ENCODE results near the gene MED23.

GRCh38 chr6:131640100-131640499, 12.1 kb upstream of the MED23 start:
- TF ChIP-seq, protein P1, sequence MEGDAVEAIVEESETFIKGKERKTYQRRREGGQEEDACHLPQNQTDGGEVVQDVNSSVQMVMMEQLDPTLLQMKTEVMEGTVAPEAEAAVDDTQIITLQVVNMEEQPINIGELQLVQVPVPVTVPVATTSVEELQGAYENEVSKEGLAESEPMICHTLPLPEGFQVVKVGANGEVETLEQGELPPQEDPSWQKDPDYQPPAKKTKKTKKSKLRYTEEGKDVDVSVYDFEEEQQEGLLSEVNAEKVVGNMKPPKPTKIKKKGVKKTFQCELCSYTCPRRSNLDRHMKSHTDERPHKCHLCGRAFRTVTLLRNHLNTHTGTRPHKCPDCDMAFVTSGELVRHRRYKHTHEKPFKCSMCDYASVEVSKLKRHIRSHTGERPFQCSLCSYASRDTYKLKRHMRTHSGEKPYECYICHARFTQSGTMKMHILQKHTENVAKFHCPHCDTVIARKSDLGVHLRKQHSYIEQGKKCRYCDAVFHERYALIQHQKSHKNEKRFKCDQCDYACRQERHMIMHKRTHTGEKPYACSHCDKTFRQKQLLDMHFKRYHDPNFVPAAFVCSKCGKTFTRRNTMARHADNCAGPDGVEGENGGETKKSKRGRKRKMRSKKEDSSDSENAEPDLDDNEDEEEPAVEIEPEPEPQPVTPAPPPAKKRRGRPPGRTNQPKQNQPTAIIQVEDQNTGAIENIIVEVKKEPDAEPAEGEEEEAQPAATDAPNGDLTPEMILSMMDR (conservative IDR thresholded peaks at IDR 0.05; ENCODE audit: low read depth, low read length) = no peak
- TF ChIP-seq EZH2 (IDR thresholded peaks at IDR 0.05; ENCODE audit: low read length, unreplicated experiment) = no peak

Measured in PC-3 (cell line).